Left ventricle myocardium superior (tissue), 1 donor: ENCODE data around the gene DYNLL2. TPM values are rescaled to one million over a fixed set of nuclear protein-coding genes. Genes with fewer than 3 reads are reported as not detected.
"Not testable (repeated sequence)": the region's sequence is repeated elsewhere in the genome, so short reads cannot be mapped to it uniquely, and the experiment has no call there.

Source experiments
- ATAC-seq: fragments of 200-7000 bp; cut with Tn5 transposase; one replicate; pipeline ENCODE4 v1.9.1; 2020; ENCODE audit warnings: mild to moderate bottlenecking, moderate library complexity
- DNase-seq: peaks from one replicate; pipeline ENCODE4 v3.0.0-alpha.2; 2020
- intact Hi-C: fragments of 100-400 bp; cut with micrococcal nuclease; formaldehyde crosslinking; loops from one replicate; pipeline ENCODE4 v1.11.0; 2022
- total RNA-seq: library from RNA; stranded (reverse); fragmentation: NEBNext Ultra II Directional; extraction: Animal tissue kit (Norgen Biotek cat#: 25700); gene quantifications from one replicate; pipeline ENCODE4 v1.2.1, GENCODE V29; 2021
- donor health status: DM: no; HTN: yes; CAD: no; lungs with severe emphysema.

Gene DYNLL2
- total RNA-seq, 1 donor from 2014 or later: 80.5 TPM

DNA sequence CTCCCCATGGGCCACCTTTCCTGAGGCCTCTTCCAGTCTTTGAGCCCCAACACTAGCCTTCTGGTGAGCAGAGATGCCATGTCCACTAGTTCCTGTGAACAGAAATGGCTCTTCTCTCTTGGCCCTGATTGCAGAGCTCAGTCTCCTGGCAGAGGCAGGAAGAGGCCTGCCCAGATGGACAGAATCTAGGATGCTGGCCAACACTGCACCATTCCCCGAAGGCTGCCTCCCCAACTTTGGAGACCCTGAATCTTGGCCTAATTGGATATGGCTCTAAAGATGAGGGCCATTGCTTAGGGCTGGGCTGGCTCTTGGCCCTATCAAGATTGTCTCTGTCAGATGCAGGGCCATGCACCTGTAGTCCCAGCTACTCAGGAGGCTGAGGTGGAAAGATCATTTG is 18.0 kb upstream of the DYNLL2 start:
- ATAC-seq (peak; percentile 32), DNase-seq (no peak)
- intact Hi-C loops: no loop called here

DNA sequence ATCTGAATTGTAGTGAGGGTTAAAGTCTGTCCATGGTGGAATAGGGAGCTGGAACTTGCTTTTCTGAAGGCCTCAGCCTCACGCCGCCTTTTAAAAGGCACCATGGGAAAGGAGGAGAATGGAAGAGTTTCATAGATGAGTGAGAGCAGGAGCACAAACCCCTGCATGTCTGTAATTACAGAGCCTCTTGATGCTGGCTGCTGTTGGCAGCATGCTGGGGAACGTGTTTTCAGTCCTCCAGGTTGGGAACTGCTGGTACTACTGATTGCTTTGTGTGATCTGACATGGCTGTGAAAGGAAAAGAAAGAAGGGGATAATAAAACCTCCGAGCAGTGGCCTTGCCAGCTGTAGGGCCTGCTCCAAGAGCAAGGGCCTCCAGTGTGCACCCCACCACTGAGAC is 16.8 kb upstream of the DYNLL2 start:
- DNase-seq: no peak
- intact Hi-C loops: no loop called here
- ATAC-seq: peak; percentile 84

DNA sequence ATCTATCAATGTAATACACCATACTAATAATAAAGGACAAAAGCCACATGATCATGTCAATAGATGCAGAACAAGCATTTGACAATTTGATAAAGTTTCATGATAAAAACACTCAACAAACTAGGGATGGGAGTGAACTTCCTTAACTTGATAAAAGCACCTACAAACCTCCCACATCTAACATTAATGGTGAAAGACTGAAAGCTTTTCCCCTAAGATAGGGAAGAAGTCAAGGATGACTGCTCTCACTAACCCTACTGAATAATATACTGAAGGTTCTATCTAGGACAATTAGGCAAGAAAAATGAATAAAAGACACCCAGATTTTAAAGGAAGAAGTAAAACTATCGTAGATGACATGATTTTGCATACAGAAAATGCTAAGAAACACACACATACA is 10.4 kb upstream of the DYNLL2 start:
- DNase-seq (no peak), ATAC-seq (no peak)
- intact Hi-C loops: no loop called here

DNA sequence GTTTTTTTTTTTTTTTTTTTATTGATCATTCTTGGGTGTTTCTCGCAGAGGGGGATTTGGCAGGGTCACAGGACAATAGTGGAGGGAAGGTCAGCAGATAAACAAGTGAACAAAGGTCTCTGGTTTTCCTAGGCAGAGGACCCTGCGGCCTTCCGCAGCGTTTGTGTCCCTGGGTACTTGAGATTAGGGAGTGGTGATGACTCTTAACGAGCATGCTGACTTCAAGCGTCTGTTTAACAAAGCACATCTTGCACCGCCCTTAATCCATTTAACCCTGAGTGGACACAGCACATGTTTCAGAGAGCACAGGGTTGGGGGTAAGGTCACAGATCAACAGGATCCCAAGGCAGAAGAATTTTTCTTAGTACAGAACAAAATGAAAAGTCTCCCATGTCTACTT is 10.0 kb upstream of the DYNLL2 start:
- intact Hi-C loops, ATAC-seq, DNase-seq: not testable (repeated sequence)

DNA sequence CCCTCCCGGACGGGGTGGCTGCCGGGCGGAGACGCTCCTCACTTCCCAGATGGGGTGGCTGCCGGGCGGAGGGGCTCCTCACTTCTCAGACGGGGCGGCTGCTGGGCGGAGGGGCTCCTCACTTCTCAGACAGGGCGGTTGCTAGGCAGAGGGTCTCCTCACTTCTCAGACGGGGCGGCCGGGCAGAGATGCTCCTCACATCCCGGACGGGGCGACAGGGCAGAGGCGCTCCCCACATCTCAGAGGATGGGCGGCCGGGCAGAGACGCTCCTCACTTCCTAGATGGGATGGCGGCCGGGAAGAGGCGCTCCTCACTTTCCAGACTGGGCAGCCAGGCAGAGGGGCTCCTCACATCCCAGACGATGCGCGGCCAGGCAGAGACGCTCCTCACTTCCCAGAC is 8.8 kb upstream of the DYNLL2 start:
- intact Hi-C loops, ATAC-seq, DNase-seq: not testable (repeated sequence)

DNA sequence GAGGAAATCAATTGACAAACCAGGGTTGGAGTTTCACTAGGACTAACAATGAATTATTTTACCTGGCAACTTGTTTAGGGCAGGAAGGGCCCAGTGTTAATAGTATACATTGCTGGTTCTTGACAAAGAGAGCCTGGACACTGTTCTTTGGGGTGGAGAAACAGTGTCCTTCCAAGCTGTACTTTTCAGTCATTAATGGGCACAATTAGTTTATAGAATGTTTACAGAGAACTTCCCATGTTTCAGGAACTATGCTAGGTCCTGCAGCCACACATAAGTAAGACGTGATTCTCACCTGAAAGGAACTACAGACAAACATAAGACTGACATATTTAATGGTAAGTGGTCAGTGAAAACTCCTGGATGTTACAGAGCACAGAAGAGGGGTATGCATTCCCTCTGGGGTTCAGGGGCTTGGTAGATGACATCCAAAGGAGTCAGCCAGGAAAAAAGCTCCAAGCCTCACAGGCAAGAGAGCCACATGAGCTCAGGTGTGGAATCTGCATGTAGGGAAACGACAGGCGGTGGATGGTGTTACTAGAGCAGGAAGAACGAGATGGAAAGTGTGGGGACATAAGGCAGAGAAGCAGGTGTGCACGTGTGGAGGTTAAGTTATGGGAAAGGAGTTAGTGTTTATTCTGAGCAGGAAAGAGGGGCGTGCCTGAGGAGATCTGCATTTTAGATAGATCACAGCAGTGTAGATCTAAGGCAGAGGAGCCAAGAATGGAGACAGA is 3.8 kb upstream of the DYNLL2 start:
- ATAC-seq: no peak
- intact Hi-C loops: loop anchor here (10.0 kb wide), 1 partner anchor 75 kb away; the partner anchor contains the start of gene SRSF1

DNA sequence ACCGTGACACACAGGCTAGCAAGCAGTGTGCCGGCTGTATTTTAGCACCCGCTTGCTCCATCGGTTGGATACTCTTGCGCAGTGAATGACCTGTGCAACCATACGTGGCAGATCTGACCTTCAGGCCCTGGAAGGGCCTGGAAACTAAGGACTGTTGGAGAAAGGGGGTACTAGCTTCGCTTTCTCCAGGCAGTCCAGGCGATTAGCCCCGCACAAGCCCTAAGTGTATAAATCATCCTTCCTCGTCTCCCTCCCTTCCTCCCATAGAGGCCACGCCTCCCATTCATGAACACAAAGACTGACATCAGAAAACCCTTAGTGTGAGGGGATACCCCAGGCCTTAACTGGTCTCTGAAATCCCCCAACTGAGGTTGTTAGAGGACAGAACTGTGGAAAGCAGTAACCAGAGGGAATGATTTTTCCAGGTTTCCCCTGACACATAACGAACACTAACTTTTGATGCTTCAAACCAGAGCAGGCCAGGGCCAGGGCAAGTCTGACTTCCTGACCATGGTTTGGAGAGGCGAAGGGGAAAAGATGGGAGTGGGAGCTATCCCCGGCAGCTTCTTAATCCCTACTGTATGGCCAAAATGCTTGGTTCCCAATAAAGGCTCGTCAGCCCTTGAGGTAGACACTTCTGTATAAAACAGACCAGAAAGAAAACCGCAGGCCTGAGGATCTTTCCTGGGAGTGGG is 1.4 kb upstream of the DYNLL2 start:
- intact Hi-C loops: loop anchor here (10.0 kb wide), 1 partner anchor 77 kb away; the partner anchor contains the start of gene SRSF1
- DNase-seq: no peak
- ATAC-seq: no peak

More for the DNA sequence above, 3.8 kb upstream of the DYNLL2 start:
- no peak for DNase-seq

DNA sequence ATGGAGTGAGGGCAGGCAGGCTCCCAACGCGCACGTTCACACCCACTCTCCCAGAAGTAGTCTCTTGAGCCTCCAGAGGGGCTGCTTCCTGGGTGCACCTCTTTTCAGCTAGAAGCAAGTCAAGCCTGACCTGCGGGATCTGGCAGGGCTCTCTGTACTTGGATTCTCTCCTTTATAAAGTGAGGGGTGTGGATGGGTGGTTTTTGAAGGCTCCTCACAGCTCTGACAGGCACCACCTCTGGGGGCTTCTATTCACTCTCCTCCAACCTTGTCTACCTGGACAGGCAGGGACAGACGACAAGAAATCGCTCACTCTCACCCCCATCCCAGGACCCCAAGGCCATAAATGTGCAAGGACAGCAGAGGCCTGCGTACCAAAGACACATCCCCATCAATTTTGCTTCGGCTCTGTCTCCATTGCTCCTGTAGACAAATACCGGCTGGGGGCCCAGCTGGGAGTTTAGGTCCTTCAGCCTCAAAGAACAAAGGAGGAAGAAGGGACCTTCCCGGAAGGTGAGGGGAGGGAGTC is 814 bp upstream of the DYNLL2 start:
- intact Hi-C loops: loop anchor here (10.0 kb wide), 1 partner anchor 78 kb away; the partner anchor contains the start of gene SRSF1
- DNase-seq: no peak
- no peak for ATAC-seq

DNA sequence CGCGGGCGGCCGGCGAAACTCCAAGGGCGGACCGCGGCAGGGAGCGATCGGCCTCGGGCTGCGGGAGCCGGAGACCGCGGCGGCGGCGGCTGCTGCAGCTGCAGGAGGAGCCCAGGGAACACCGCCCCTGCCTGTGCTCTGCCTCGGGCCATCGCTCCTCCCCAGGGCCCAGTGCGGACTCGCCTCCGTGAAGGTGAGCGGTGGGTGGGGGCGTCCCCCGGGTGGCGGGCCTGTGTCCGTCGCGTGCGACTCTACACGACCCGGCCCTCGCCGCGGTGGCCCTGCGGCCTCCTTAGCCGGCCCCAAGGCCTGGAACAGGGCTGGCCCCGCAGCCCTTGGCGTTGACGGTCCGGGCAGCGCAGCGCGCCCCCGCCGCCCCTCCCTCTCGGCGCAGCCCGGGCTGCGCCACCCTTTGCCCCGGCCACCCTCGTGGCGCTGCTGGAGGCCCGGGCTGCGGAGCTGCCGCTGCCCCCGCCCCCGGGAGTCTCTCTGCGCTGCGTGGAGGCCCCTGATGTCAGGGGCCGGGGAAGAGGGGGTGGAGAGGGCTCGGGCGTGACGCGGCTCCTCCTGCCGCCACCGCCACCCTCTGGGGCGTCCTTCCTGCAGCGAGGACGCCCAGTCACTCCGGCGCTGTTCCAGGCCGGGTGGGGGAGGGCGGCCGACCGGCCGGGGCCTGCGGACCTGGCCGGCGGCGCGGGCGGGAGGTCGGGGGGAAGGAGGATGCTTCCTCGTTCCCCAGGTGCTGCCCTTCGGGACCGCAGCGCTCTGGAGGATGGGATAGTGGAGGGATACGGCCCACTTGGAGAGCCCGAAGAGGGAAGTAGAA is 485 bp downstream of the DYNLL2 start:
- ATAC-seq (peak; percentile 80), DNase-seq (peak; percentile 84)
- intact Hi-C loops: loop anchor here (10.0 kb wide), 1 partner anchor 79 kb away; the partner anchor contains the start of gene SRSF1

DNA sequence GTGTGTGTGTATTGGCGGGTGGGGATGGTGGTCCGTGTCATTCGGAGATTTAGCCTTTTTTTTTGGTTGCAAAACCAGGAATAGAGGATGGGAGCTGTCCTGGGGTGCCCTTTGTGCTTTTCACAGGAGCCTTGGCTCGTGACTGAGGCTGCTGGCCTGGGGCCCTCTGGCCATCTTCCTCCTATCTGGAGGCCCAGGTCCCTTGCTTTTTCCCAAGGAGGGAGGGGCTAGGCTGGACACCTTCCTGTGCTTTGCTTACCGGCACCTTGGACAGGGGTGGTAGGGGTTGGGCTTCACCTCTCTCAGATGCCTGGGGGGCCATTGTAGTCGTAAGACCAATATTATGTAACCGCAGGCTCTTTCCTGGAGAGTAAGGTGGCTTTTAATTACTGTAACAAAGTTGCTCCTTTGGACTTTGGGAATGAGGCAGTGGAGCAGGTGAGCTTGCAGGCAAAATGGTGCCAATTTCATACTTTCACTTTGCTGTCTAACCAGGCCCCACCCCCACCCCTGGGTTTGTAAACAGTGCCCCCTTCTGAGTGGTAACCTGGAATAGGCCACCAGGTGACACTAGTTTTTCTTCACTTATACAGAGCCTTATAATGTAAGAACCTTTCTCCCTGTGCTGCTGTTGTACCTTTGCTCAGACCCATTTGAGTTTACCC is 1.2 kb downstream of the DYNLL2 start:
- DNase-seq: peak; percentile 70
- intact Hi-C loops: loop anchor here (10.0 kb wide), 1 partner anchor 80 kb away; the partner anchor contains the start of gene SRSF1
- ATAC-seq: peak; percentile 36

DNA sequence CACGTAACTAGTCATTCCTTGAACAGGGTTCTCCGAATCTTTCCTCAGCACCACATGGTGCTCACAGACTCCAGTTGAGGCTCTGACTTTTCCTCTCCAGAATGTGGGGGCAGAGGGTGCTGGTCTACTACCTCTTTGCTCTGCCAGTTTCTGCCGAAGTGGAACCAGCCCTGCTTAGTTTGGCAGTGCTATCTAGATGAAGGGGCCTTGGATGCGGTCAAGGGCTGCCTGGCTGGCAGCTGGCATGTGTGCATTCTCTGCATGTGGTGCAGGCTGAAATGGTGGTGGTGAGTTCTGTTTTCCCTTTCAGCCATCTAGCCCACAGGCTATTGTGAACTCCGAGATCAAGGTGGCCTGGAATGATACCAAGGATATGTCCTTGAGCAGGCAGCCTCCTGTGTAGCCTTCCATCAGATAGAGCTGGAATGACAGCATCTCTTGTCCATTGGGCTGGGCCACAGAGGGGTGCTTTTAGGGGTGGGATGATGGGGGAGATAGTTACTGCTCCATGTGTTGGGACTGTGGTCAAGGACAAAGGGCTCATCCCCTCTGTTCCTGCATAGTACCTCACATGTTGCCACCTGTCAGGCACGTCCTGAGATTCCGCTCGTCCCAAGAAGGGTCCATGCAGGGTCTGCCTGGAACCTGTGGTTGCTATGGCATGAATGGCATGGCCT is 2.0 kb downstream of the DYNLL2 start:
- intact Hi-C loops: loop anchor here (10.0 kb wide), 1 partner anchor 80 kb away; the partner anchor contains the start of gene SRSF1
- no peak for DNase-seq
- ATAC-seq: no peak

DNA sequence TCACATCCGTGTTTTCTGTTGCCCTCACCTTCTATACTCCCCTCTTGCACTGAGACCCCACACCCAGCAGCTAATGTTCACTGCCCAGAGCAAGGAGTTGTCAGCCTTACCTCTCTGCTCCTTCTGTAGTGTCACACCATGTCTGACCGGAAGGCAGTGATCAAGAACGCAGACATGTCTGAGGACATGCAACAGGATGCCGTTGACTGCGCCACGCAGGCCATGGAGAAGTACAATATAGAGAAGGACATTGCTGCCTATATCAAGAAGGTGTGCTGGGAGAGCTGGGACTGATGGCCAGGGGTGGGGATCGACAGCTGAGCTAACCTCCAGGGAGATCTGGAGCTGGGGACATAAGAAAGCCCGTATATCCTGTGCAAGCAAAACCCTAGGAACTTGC is 3.7 kb downstream of the DYNLL2 start:
- ATAC-seq (no peak), DNase-seq (no peak)
- intact Hi-C loops: loop anchor here (10.0 kb wide), 1 partner anchor 82 kb away; the partner anchor contains the start of gene SRSF1

DNA sequence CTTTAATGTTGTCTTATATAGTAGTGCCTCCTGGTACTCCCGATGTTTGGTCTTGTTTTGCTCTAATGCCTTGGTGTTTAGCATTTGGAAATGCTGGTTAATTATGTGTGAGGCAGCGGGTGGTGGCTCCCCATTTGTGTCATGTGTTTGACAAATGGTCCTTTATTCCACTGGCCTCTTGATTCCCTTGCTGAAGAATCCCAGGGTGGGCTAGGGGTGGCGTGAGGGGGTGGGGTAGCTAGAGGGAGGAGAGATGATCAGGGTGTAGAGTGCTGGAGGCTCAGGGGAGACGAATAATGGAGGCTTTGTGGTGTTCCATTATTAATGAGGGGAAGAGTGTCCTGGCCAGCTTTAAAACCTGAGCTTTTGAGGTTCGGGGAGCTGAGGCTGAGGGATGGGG is 5.4 kb downstream of the DYNLL2 start:
- intact Hi-C loops: loop anchor here (10.0 kb wide), 1 partner anchor 84 kb away; the partner anchor contains the start of gene SRSF1
- ATAC-seq (no peak), DNase-seq (no peak)

DNA sequence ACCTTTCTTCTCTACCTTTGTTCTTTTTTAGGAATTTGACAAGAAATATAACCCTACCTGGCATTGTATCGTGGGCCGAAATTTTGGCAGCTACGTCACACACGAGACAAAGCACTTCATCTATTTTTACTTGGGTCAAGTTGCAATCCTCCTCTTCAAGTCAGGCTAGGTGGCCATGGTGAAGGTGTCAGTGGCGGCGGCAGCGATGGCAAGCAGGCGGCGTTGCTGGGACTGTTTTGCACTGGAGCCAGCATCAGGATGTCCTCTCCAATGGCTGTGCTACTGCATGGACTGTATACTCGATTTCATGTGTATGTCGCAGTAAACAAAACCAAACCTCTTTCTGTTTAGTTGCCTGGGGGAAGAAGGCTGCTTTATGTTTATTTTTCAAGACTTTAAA is 5.9 kb downstream of the DYNLL2 start:
- peak; percentile 49 for ATAC-seq
- intact Hi-C loops: loop anchor here (10.0 kb wide), 1 partner anchor 84 kb away; the partner anchor contains the start of gene SRSF1

DNA sequence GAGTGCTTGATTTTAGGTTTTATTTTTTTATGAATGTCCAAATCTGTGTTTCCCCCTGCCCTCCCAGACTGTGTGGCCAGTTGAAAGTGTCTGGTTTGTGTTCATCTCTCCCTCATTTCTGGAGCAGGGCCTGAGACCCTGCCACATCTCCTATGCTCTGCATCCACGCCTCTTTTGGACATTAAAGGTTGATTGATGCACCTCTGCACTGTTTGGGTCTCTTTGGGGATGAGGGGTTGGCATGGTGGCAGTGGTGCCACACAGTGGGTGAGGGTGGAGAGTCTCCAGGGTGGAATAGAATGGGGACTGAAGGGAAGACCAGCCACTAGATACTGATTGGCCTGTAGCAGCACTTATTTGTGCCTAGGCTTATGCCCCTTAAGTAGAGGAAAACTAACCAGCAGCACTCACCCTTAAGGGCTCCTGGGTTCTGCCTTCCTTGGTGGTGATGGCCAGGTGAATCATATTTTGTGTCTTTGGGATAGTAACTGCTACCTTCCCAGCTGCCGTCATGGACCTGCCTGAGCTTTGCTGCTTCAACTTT is 7.9 kb downstream of the DYNLL2 start:
- ATAC-seq (no peak), DNase-seq (no peak)
- intact Hi-C loops: no loop called here

More for the DNA sequence above, 5.9 kb downstream of the DYNLL2 start:
- peak; percentile 42 for DNase-seq

DNA sequence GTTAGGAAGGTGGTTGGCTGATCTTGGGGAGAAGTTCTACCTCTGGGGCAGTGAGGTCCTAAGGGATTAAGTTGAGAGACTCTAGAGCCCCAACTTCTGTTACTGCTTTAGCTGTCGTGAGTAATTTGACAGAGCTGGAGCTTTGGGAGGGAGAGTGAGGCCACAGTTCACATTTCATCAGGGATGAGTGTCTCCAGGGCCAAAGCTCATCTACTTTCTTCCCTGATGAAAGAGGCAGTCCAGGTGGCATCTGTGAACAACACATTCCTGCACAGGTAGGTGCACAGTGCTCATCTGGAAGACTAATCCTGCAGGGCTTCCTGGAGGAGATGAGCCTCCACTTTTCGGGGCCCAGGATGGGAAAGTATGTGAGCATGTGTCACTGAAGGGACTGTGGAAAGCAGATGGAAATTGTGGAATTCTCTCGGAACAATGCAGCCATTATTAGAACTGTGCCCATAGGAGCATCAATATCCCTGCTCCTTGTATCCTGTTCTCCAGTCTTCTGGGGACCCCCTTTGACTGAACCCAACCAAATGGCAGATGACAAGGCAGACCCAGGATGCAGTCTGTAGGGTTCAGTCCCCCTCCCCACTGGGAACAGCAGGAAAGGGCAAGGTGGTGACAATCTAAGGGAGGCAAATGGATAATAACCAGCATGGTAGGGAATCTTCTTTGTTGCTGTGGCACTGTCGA is 9.0 kb downstream of the DYNLL2 start:
- ATAC-seq (no peak), DNase-seq (no peak)
- intact Hi-C loops: no loop called here

DNA sequence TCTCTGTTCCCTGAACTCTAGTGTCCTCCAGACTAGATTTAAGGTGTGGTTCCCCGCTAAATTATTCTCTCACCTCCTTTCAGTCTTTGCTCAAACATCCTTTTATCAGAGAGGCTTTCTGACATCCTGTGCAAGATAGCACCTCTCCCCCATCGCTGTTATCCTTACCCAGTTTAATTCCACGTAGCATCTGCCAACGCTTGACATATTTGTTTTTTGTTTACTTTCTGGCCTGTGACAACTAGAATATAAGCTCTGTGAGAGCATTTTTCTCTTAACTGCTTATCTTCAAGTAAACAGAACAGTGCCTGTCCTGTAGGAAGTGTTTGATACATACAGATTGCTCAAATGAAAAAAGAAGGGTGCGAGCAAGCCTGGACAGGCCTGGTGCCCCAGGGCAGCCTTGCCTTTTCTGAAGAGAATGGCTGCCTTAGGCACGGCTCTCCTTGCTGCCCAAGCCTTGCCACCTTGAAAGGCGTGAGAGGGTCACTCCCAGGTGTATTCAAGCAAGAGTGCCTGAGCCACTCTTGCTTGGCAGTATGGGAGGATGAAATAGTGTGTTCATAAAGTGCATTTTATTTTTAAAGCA is 9.7 kb downstream of the DYNLL2 start:
- DNase-seq (no peak), ATAC-seq (no peak)
- intact Hi-C loops: no loop called here
